KMS-11 (cell line): ENCODE data around the gene GAB2.

Experiments
- H2AFZ ChIP-seq: fragments of 200-600 bp; sonication (generic); 2 replicates; pipeline ENCODE4 v1.6.1; 2016; ENCODE audit warnings: antibody characterized with exemption, mixed run types, low read depth
- H3K27ac ChIP-seq: fragments of 200-600 bp; sonication (generic); 2 replicates; pipeline ENCODE4 v1.6.1; 2016; ENCODE audit warnings: mild to moderate bottlenecking, mixed run types
- H3K27me3 ChIP-seq: fragments of 200-600 bp; sonication (generic); 2 replicates; pipeline ENCODE4 v1.6.1; 2017; ENCODE audit warnings: mild to moderate bottlenecking, low read depth, mixed run types, moderate library complexity; ENCODE audit not compliant: insufficient read depth
- H3K36me3 ChIP-seq: fragments of 200-600 bp; sonication (generic); 2 replicates; pipeline ENCODE4 v1.6.1; 2017; ENCODE audit warnings: mild to moderate bottlenecking, mixed run types; ENCODE audit not compliant: insufficient read depth
- H3K4me1 ChIP-seq: fragments of 200-600 bp; sonication (generic); 2 replicates; pipeline ENCODE4 v1.6.1; 2016; ENCODE audit warnings: mild to moderate bottlenecking, low read depth, mixed run types; ENCODE audit not compliant: poor library complexity, severe bottlenecking
- H3K4me2 ChIP-seq: fragments of 200-600 bp; sonication (generic); 2 replicates; pipeline ENCODE4 v1.7.0; 2016; ENCODE audit warnings: mild to moderate bottlenecking, mixed run types
- H3K4me3 ChIP-seq: fragments of 200-600 bp; sonication (generic); IDR thresholded peaks from 2 replicates; pipeline ENCODE4 v1.6.1; 2017; ENCODE audit warnings: low read depth, low read length, mixed read lengths; ENCODE audit not compliant: insufficient read depth
- H3K79me2 ChIP-seq: fragments of 200-600 bp; sonication (generic); 2 replicates; pipeline ENCODE4 v1.6.1; 2016; ENCODE audit warnings: low read depth, mixed run types; ENCODE audit not compliant: insufficient read depth
- H3K9ac ChIP-seq: fragments of 200-600 bp; sonication (generic); 2 replicates; pipeline ENCODE4 v1.6.1; 2016; ENCODE audit warnings: mild to moderate bottlenecking, mixed run types
- H4K20me1 ChIP-seq: fragments of 200-600 bp; sonication (generic); 2 replicates; pipeline ENCODE4 v1.6.1; 2016; ENCODE audit warnings: mild to moderate bottlenecking, mixed run types; ENCODE audit not compliant: insufficient read depth
- CTCF ChIP-seq: fragments of 200-600 bp; sonication (generic); conservative IDR thresholded peaks from 2 replicates; pipeline ENCODE4 v1.6.1; 2017; ENCODE audit warnings: low read depth, mild to moderate bottlenecking, antibody characterized with exemption, low read length, moderate library complexity, mixed read lengths

Gene GAB2

GRCh38 chr11:78270971-78271370 is 146.6 kb downstream of the GAB2 start:
- Histone ChIP-seq H4K20me1 (no peaks in the 10 kb centered on the region), H3K9ac (no peak overlapping the region), H3K27ac (no peak overlapping the region)

DNA sequence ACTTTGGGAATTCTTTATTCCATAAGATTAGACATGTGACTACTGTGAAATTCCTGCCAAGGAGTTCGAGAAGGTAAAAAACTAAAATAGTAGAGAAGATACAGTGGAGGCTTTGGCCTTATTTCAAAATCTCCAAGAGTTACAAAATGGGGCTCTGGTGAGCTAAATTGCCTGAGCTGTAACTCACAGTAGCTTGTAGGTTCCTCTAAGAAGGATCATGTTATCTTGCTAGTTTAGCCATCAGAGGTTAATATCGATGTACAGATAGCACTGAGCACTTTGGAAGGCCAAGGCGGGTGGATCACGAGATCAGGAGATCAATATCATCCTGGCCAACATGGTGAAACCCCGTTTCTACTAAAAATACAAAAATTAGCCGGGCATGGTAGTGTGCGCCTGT is 147.8 kb downstream of the GAB2 start:
- no peak for TF ChIP-seq CTCF
- no peaks in the 10 kb centered on the region for H3K79me2 ChIP-seq

More at GRCh38 chr11:78270971-78271370, 146.6 kb downstream of the GAB2 start:
- Histone ChIP-seq H3K79me2 (no peaks in the 10 kb centered on the region), H3K27me3 (no peaks in the 10 kb centered on the region), H3K4me1 (no peaks in the 10 kb centered on the region), H3K4me3 (no peak overlapping the region), H3K36me3 (no peaks in the 10 kb centered on the region), H3K4me2 (no peak overlapping the region), H2AFZ (no peak overlapping the region)
- no peak for TF ChIP-seq CTCF

DNA sequence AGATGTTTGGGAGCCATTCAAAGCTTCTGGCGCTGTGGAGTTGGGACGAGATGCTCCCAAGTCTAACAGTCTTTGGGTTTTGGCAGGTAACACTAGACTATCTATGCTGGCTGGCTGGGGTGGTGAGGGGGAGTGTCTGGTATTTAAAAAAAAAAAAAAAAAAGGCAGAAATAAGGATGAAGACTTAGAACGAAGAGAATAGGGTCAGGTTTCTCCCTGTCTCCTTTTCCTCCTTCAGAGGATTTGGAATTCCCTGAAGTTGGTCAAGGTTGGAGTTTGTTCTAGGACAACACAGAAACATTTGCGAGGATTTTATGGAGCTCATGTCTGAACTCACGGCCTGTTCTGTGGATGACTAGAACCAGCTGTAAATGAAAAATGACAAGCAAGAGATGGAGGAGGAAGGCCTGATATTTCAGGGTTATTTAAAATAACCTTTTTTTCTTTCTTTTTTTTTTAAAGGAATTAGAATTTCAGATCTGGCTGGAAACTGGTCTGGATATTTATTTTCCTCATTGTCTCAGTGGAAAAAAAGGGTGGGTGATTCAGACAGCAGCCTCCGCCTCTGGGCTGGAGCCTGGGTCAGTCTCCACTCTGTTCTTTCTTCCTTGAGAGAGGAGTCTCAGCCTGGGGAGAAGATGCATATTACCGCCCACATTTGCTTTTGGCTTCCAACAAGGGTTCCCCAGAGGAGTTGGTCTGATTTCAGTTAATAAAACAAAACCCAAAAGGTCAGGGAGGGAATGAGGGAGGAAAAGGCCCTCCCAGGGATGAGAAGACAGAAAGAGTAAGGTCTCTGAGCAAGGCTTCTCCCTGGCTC is 148.8 kb downstream of the GAB2 start:
- Histone ChIP-seq H3K79me2 (no peaks in the 10 kb centered on the region), H3K36me3 (no peaks in the 10 kb centered on the region), H3K4me3 (no peak overlapping the region), H3K4me2 (no peak overlapping the region), H3K27ac (no peak overlapping the region), H2AFZ (no peak overlapping the region), H4K20me1 (no peaks in the 10 kb centered on the region), H3K4me1 (no peaks in the 10 kb centered on the region), H3K27me3 (no peaks in the 10 kb centered on the region), H3K9ac (no peak overlapping the region)
- no peak for TF ChIP-seq CTCF

More for the DNA sequence above, 147.8 kb downstream of the GAB2 start:
- Histone ChIP-seq H3K9ac (no peak overlapping the region), H3K4me2 (no peak overlapping the region), H3K4me1 (no peaks in the 10 kb centered on the region), H3K36me3 (no peaks in the 10 kb centered on the region), H3K27ac (no peak overlapping the region), H2AFZ (no peak overlapping the region), H4K20me1 (no peaks in the 10 kb centered on the region), H3K27me3 (no peaks in the 10 kb centered on the region), H3K4me3 (no peak overlapping the region)

DNA sequence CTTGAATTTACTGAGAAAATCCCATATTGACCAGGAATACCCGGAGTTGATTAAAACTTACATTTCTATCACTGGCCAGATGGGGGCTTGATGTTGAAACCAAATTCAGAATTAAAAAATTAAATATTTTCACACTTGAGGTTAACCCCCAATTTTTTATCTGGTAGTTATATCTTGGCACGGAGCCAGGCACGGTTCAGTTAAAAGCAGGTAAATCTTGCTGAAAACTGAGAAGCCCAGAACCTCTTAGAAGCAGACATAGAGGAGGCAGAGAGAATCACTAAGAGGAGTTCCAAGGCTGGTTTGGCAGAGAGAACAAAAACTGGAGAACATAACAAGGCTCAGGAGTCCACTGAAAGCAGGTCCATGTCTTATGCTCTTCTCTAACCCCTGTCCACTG is 151.2 kb downstream of the GAB2 start:
- Histone ChIP-seq H2AFZ (no peak overlapping the region), H4K20me1 (no peaks in the 10 kb centered on the region), H3K9ac (no peak overlapping the region), H3K4me3 (no peak overlapping the region), H3K4me1 (no peaks in the 10 kb centered on the region), H3K4me2 (no peak overlapping the region), H3K27me3 (no peaks in the 10 kb centered on the region), H3K36me3 (no peaks in the 10 kb centered on the region), H3K79me2 (no peaks in the 10 kb centered on the region), H3K27ac (no peak overlapping the region)
- TF ChIP-seq CTCF: no peak
